M059J (cell line): ENCODE measurements around the gene TYK2. TPM values are rescaled to one million over a fixed set of nuclear protein-coding genes. Genes with fewer than 3 reads are reported as not detected.
A peak's percentile ranks its signal among the peaks of the same experiment; 100 is the strongest.

Source experiments
- DNase-seq: peaks from one replicate; pipeline ENCODE4 v3.0.0-alpha.2; 2012; ENCODE audit warnings: low read depth
- total RNA-seq: library from RNA; depleted of rRNA; stranded (reverse); fragments of >200 nt; shearing (Covaris generic); gene quantifications from 2 replicates; pipeline ENCODE4 v1.2.3, GENCODE V29; 2014; rRNA removed

The TYK2 gene
- total RNA-seq, 1 experiment from 2014 or later, result 89.3 TPM

GRCh38 chr19:10315335-10316214 lies 64.8 kb downstream of the TYK2 start, which contains the start of gene FDX2:
Gene FDX2, minus strand, starts transcription at chr19:10316015. Its CDS starts 19 bp downstream, at chr19:10315996.
- peak; percentile 81 for DNase-seq

DNA sequence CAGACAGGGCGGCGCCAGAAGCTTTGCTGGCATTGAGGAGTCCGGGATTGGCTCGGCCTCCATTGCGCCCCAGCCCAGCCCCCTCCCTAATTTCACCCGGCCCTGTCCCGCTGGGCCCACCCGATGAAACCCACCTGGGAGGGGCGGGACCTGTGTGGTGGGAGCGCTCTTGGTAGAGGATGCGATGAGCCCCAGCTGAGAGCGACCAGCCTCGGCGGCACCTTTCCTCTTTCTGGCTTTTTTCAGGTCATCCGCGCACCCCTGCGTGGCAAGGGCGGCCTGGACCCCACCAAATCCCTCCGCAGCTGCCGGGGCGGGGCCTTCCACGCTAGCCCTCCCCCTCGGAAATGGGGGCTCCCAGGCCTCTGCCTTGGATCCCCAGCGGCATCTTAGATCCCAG lies 70.9 kb downstream of the TYK2 start, which contains the start of gene ZGLP1:
Gene ZGLP1, minus strand, starts transcription at position 393 of the 400 bp plus-strand sequence.
- DNase-seq, result no peak

DNA sequence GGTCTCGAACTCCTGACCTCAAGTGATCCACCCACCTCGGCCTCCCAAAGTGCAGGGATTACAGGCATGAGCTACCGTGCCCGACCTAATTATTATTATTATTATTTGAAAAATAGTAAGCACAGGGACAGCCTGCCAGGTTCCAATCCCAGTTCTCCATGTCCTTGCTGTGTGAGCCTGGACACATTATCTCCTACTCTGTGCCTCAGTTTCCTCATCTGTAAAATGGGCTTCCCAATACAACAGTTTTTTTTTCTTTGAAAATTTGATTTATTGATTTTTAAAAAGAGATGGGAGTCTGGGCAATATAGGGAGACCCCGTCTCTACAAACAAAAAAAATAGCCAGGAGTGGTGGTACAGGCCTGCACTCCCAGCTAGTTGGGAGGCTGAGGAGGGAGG lies 74.0 kb downstream of the TYK2 start:
- no peak for DNase-seq

DNA sequence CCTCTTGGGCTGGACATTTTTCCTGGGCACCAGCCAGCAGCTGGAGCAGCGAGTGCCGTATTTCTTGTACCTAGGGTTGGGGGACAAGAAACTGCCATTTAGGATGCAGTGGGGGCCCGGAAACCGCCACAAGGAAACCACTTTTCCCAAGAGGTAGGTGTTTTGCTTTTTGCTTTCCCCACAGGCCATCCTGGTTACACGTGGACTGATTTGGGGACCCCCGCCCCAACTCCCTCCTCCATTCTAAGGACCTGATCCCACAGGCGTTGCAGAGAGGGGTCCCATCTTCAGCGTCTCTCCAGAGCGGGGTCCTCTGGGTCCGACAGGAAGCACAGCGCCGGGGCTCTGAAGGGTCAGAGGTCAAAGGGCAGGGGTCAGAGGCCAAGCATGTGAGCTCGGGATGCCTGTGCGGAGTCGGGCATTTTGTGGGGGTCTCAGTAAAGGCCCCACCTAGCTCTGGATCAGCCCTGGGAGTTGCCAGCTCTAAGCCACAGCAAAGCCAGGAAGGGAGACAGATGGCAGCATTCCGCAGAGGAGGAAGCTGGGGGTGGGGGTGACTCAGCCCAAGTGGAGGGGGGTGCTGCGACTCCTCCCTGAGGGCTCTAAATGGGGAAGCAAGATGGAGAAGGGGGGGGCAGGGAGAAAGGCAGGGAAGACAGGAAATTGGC lies 75.1 kb downstream of the TYK2 start:
- peak; percentile 51 for DNase-seq

Other genes with a start within 250 kb of the TYK2 start
- gene DNMT1, start 185.6 kb downstream of the TYK2 start, total RNA-seq, result 199 and 263 TPM in 2 replicates
- gene S1PR2, start 149.2 kb downstream of the TYK2 start, total RNA-seq, result 7.1 and 8.3 TPM in 2 replicates
- gene MRPL4, start 128.4 kb downstream of the TYK2 start, total RNA-seq, result 53.8 and 96.4 TPM in 2 replicates
- gene ICAM1, start 109.5 kb downstream of the TYK2 start, total RNA-seq, result 68.8 and 88.4 TPM in 2 replicates
- not detected in 2 replicates for gene ICAM4, start 93.6 kb downstream of the TYK2 start, total RNA-seq
- 4.4 and 6.1 TPM in 2 replicates for gene ICAM5, start 90.6 kb downstream of the TYK2 start, total RNA-seq
- 0.94 TPM in 1 of 2 replicates, not detected in the other for gene ZGLP1, start 70.8 kb downstream of the TYK2 start, total RNA-seq
- gene FDX2, start 64.6 kb downstream of the TYK2 start, total RNA-seq, result 26.7 and 37.9 TPM in 2 replicates
- 14.3 and 33.5 TPM in 2 replicates for gene RAVER1, start 47.0 kb downstream of the TYK2 start, total RNA-seq
- gene ICAM3, start 40.9 kb downstream of the TYK2 start, total RNA-seq, result not detected in 2 replicates
- 109 and 233 TPM in 2 replicates for gene CDC37, start 23.0 kb upstream of the TYK2 start, total RNA-seq
- gene PDE4A, start 40.0 kb upstream of the TYK2 start, total RNA-seq, result 0.81 and 2.3 TPM in 2 replicates
- 39.8 and 75.4 TPM in 2 replicates for gene KEAP1, start 122.8 kb upstream of the TYK2 start, total RNA-seq
- gene S1PR5, start 136.9 kb upstream of the TYK2 start, total RNA-seq, result 10.3 and 11.9 TPM in 2 replicates
- gene ATG4D, start 163.3 kb upstream of the TYK2 start, total RNA-seq, result 24.3 and 40.1 TPM in 2 replicates
- gene KRI1, start 185.4 kb upstream of the TYK2 start, total RNA-seq, result 10.2 and 10.5 TPM in 2 replicates
- 11.1 and 21.0 TPM in 2 replicates for gene CDKN2D, start 188.4 kb upstream of the TYK2 start, total RNA-seq
- gene AP1M2, start 206.7 kb upstream of the TYK2 start, total RNA-seq, result 2.2 and 9.0 TPM in 2 replicates
- 34.1 and 42.4 TPM in 2 replicates for gene SLC44A2, start 245.0 kb upstream of the TYK2 start, total RNA-seq